22Rv1 (cell line): ENCODE data around the gene TMED10.

Source experiments
- CTCF ChIP-seq: fragments of 450-650 bp; IDR thresholded peaks from 2 replicates; pipeline ENCODE4 v1.5.1; 2017; ENCODE audit warnings: mild to moderate bottlenecking
- ZFX ChIP-seq: fragments of 450-650 bp; IDR thresholded peaks from 2 replicates; pipeline ENCODE4 v1.6.1; 2017; ENCODE audit warnings: antibody characterized with exemption, borderline replicate concordance

DNA sequence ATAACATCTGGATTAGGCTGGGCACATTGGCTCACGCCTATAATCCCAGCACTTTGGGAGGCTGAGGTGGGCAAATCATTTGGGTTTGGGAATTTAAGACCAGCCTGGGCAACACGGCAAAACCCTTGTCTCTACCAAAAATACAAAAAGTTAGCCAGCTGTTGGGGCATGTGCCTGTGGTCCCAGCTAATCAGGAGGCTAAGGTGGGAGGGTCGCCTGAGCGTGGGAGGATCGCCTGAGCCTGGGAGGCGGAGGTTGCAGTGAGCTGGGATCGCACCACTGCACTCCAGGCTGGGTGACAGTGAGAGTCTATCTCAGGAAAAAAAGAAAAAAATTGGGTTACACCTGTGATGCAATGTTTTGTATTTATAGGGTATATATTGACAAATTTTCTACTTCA lies 54.9 kb downstream of the TMED10 start:
- TF ChIP-seq CTCF (no peak), ZFX (no peak)
